ENCODE data around the gene LGALS9. TPM values are rescaled to one million over a fixed set of nuclear protein-coding genes. Genes with fewer than 3 reads are reported as not detected.

Gene LGALS9
- total RNA-seq, 2 donors from 2014 or later = 9.7 to 27.4 TPM

GRCh38 chr17:27596096-27596495 is 34.9 kb upstream of the LGALS9 start:
- Histone ChIP-seq H3K9me3 (no peaks in the 10 kb centered on the region), H3K4me3 (no peak overlapping the region), H3K4me1 (no peaks in the 10 kb centered on the region), H3K27ac (no peak overlapping the region), H3K27me3 (no peaks in the 10 kb centered on the region), H3K36me3 (peaks cover 7% of the 10 kb centered on the region)
- DNase-seq (ENCODE audit: low spot score) = no peak
- no peak for TF ChIP-seq CTCF (IDR thresholded peaks at IDR 0.05)

GRCh38 chr17:27596566-27597187 is 34.3 kb upstream of the LGALS9 start:
- DNase-seq (ENCODE audit: low spot score) = no peak
- Histone ChIP-seq H3K36me3 (peaks cover 9% of the 10 kb centered on the region), H3K4me3 (no peak overlapping the region), H3K4me1 (no peaks in the 10 kb centered on the region), H3K9me3 (no peaks in the 10 kb centered on the region), H3K27ac (no peak overlapping the region), H3K27me3 (no peaks in the 10 kb centered on the region)
- no peak for TF ChIP-seq CTCF (IDR thresholded peaks at IDR 0.05)

- Histone ChIP-seq H3K27ac (no peak overlapping the region), H3K9me3 (no peaks in the 10 kb centered on the region), H3K4me3 (no peak overlapping the region), H3K4me1 (no peaks in the 10 kb centered on the region), H3K27me3 (no peaks in the 10 kb centered on the region), H3K36me3 (peaks cover 10% of the 10 kb centered on the region)
- no peak for TF ChIP-seq CTCF (IDR thresholded peaks at IDR 0.05)
- DNase-seq (ENCODE audit: low spot score) = no peak
These were observed 33.8 kb upstream of the LGALS9 start for GRCh38 chr17:27597188-27597580.

- Histone ChIP-seq H3K27ac (no peak overlapping the region), H3K36me3 (peaks cover 8% of the 10 kb centered on the region), H3K4me3 (no peak overlapping the region), H3K9me3 (no peaks in the 10 kb centered on the region), H3K27me3 (no peaks in the 10 kb centered on the region), H3K4me1 (peaks cover 0 to 2% of the 10 kb centered on the region in 2 donors)
- DNase-seq (ENCODE audit: low spot score) = no peak
- TF ChIP-seq CTCF (IDR thresholded peaks at IDR 0.05) = no peak
These were observed 33.1 kb upstream of the LGALS9 start for GRCh38 chr17:27597783-27598320.

- Histone ChIP-seq H3K9me3 (no peaks in the 10 kb centered on the region), H3K36me3 (peaks cover 8% of the 10 kb centered on the region), H3K4me3 (no peak overlapping the region), H3K4me1 (peaks cover 0 to 8% of the 10 kb centered on the region in 2 donors), H3K27me3 (no peaks in the 10 kb centered on the region), H3K27ac (no peak overlapping the region)
- no peak for DNase-seq (ENCODE audit: low spot score)
- no peak for TF ChIP-seq CTCF (IDR thresholded peaks at IDR 0.05)
These were observed 32.5 kb upstream of the LGALS9 start for GRCh38 chr17:27598337-27599050.
